ENCODE measurements around the gene MPHOSPH8.
"Not testable (repeated sequence)": the region's sequence is repeated elsewhere in the genome, so short reads cannot be mapped to it uniquely, and the experiment has no call there.

The MPHOSPH8 gene

GRCh38 chr13:19634256-19634740, 839 bp downstream of the MPHOSPH8 start:
- DNase-seq = no peak

GRCh38 chr13:19635926-19636325, 2.5 kb downstream of the MPHOSPH8 start:
- not testable (repeated sequence) for DNase-seq

- DNase-seq = no peak
Measured at GRCh38 chr13:19643652-19644051, 10.2 kb downstream of the MPHOSPH8 start.

- no peak for DNase-seq
Measured at GRCh38 chr13:19645000-19645399, 11.5 kb downstream of the MPHOSPH8 start.

GRCh38 chr13:19646063-19646462, 12.6 kb downstream of the MPHOSPH8 start:
- DNase-seq = no peak

- DNase-seq = no peak
Measured at GRCh38 chr13:19650742-19651141, 17.3 kb downstream of the MPHOSPH8 start.

- DNase-seq = no peak
Measured at GRCh38 chr13:19657872-19658591, 24.6 kb downstream of the MPHOSPH8 start.

- no peak for DNase-seq
Measured at GRCh38 chr13:19658831-19659230, 25.4 kb downstream of the MPHOSPH8 start.

GRCh38 chr13:19661126-19661525, 27.7 kb downstream of the MPHOSPH8 start:
- no peak for DNase-seq

- no peak for DNase-seq
Measured at GRCh38 chr13:19661561-19661960, 28.1 kb downstream of the MPHOSPH8 start.

- no peak for DNase-seq
Measured at GRCh38 chr13:19663416-19663979, 30.0 kb downstream of the MPHOSPH8 start.

- DNase-seq = no peak
Measured at GRCh38 chr13:19664481-19665230, 31.2 kb downstream of the MPHOSPH8 start.

GRCh38 chr13:19665427-19665859, 32.0 kb downstream of the MPHOSPH8 start:
- DNase-seq = no peak

GRCh38 chr13:19668778-19669177, 35.3 kb downstream of the MPHOSPH8 start:
- no peak for DNase-seq

- no peak for DNase-seq
Measured at GRCh38 chr13:19670147-19670546, 36.7 kb downstream of the MPHOSPH8 start.

- no peak for DNase-seq
Measured at GRCh38 chr13:19672990-19673389, 39.5 kb downstream of the MPHOSPH8 start.

GRCh38 chr13:19673473-19674430, 40.3 kb downstream of the MPHOSPH8 start:
- no peak for DNase-seq

GRCh38 chr13:19674898-19675297, 41.4 kb downstream of the MPHOSPH8 start:
- DNase-seq = no peak

GRCh38 chr13:19676168-19676567, 42.7 kb downstream of the MPHOSPH8 start:
- DNase-seq = no peak

- DNase-seq = no peak
Measured at GRCh38 chr13:19680751-19681150, 47.3 kb downstream of the MPHOSPH8 start.

- no peak for DNase-seq
Measured at GRCh38 chr13:19681517-19681916, 48.1 kb downstream of the MPHOSPH8 start.

GRCh38 chr13:19685034-19685433, 51.6 kb downstream of the MPHOSPH8 start:
- no peak for DNase-seq

- DNase-seq = no peak
Measured at GRCh38 chr13:19685437-19685836, 52.0 kb downstream of the MPHOSPH8 start.
